IMR-90 (cell line): Measurements from ENCODE around the gene NR1I2.

ENCODE experiments used
- BHLHE40 ChIP-seq: fragments of 150-350 bp; IDR thresholded peaks from 2 replicates; pipeline ENCODE4 v1.6.1; 2016; ENCODE audit warnings: mild to moderate bottlenecking, low read depth, low read length
- CEBPB ChIP-seq: IDR thresholded peaks from 2 replicates; pipeline ENCODE4 v1.6.1; 2012; ENCODE audit warnings: low read depth, low read length, improper control_type of control experiment
- FOS ChIP-seq: fragments of 150-350 bp; IDR thresholded peaks from 2 replicates; pipeline ENCODE4 v1.6.1; 2016; ENCODE audit warnings: low read depth, low read length
- MAFK ChIP-seq: IDR thresholded peaks from 2 replicates; pipeline ENCODE4 v1.6.1; 2012; ENCODE audit warnings: low read depth, low read length, improper control_type of control experiment
- MAZ ChIP-seq: IDR thresholded peaks from 2 replicates; pipeline ENCODE4 v1.6.1; 2012; ENCODE audit warnings: low read depth, mild to moderate bottlenecking, low read length, improper control_type of control experiment, moderate library complexity, borderline replicate concordance
- MXI1 ChIP-seq: IDR thresholded peaks from 2 replicates; pipeline ENCODE4 v1.6.1; 2012; ENCODE audit warnings: low read depth, mild to moderate bottlenecking, low read length, moderate library complexity, borderline replicate concordance
- POLR2A ChIP-seq: IDR thresholded peaks from 2 replicates; pipeline ENCODE4 v1.6.1; 2012; ENCODE audit warnings: mild to moderate bottlenecking, low read depth, low read length
- RAD21 ChIP-seq: IDR thresholded peaks from 2 replicates; pipeline ENCODE4 v1.6.1; 2012; ENCODE audit warnings: low read length, improper control_type of control experiment
- RCOR1 ChIP-seq: IDR thresholded peaks from 2 replicates; pipeline ENCODE4 v1.6.1; 2012; ENCODE audit warnings: mild to moderate bottlenecking, low read length, improper control_type of control experiment; ENCODE audit not compliant: insufficient replicate concordance
- RFX5 ChIP-seq: IDR thresholded peaks from 2 replicates; pipeline ENCODE4 v1.8.0; 2012; ENCODE audit warnings: low read depth, mild to moderate bottlenecking, low read length, moderate library complexity
- SMC3 ChIP-seq: fragments of 150-350 bp; IDR thresholded peaks from 2 replicates; pipeline ENCODE4 v1.6.1; 2016; ENCODE audit warnings: low read depth, mild to moderate bottlenecking, antibody characterized with exemption, low read length, moderate library complexity
- TF ChIP-seq, protein P1 (sequence below): conservative IDR thresholded peaks from 2 replicates; pipeline ENCODE4 v1.5.1; 2012; ENCODE audit warnings: mild to moderate bottlenecking, low read depth, low read length, improper control_type of control experiment
- TF ChIP-seq, protein P2 (sequence below): fragments of 150-350 bp; IDR thresholded peaks from 2 replicates; pipeline ENCODE4 v1.6.1; 2016; ENCODE audit warnings: low read depth, mild to moderate bottlenecking, low read length, moderate library complexity, borderline replicate concordance
- TF ChIP-seq, protein P3 (sequence below): fragments of 150-350 bp; IDR thresholded peaks from 2 replicates; pipeline ENCODE4 v1.6.1; 2017; ENCODE audit warnings: mild to moderate bottlenecking, antibody characterized with exemption, low read length, low read depth

DNA sequence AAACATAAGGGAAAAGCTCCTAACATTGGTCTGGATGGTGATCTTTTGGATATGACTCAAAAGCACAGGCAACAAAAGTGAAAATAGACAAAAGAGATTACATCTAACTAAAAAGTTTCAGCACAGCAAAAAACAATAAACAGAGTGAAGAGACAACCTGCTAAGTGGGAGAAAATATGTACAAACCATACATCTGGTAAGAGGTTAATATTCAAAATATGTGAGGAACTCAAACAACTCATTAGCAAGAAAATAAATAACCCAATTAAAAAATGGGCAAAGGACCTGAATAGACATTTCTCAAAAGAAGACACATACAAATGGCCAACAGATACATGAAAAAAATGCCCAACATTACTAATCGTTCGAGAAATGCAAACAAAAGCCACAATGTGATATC is 19.0 kb upstream of the NR1I2 start:
- TF ChIP-seq, protein P1, sequence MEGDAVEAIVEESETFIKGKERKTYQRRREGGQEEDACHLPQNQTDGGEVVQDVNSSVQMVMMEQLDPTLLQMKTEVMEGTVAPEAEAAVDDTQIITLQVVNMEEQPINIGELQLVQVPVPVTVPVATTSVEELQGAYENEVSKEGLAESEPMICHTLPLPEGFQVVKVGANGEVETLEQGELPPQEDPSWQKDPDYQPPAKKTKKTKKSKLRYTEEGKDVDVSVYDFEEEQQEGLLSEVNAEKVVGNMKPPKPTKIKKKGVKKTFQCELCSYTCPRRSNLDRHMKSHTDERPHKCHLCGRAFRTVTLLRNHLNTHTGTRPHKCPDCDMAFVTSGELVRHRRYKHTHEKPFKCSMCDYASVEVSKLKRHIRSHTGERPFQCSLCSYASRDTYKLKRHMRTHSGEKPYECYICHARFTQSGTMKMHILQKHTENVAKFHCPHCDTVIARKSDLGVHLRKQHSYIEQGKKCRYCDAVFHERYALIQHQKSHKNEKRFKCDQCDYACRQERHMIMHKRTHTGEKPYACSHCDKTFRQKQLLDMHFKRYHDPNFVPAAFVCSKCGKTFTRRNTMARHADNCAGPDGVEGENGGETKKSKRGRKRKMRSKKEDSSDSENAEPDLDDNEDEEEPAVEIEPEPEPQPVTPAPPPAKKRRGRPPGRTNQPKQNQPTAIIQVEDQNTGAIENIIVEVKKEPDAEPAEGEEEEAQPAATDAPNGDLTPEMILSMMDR: no peak
- TF ChIP-seq RAD21 (no peak), SMC3 (no peak), POLR2A (no peak), BHLHE40 (no peak), FOS (no peak), MXI1 (no peak), CEBPB (no peak), RFX5 (no peak), MAFK (no peak), MAZ (no peak), RCOR1 (no peak)
- TF ChIP-seq, protein P2, sequence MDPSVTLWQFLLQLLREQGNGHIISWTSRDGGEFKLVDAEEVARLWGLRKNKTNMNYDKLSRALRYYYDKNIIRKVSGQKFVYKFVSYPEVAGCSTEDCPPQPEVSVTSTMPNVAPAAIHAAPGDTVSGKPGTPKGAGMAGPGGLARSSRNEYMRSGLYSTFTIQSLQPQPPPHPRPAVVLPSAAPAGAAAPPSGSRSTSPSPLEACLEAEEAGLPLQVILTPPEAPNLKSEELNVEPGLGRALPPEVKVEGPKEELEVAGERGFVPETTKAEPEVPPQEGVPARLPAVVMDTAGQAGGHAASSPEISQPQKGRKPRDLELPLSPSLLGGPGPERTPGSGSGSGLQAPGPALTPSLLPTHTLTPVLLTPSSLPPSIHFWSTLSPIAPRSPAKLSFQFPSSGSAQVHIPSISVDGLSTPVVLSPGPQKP: no peak
- TF ChIP-seq, protein P3, sequence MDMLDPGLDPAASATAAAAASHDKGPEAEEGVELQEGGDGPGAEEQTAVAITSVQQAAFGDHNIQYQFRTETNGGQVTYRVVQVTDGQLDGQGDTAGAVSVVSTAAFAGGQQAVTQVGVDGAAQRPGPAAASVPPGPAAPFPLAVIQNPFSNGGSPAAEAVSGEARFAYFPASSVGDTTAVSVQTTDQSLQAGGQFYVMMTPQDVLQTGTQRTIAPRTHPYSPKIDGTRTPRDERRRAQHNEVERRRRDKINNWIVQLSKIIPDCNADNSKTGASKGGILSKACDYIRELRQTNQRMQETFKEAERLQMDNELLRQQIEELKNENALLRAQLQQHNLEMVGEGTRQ: no peak
